Neural cell (in vitro differentiated cells): ENCODE results near the gene CXCL6. TPM values are rescaled to one million over a fixed set of nuclear protein-coding genes. Genes with fewer than 3 reads are reported as not detected.

Experiments
- H2AFZ ChIP-seq: fragments of 200-600, 300-800 bp; sonication (generic), shearing (Covaris generic); 2 replicates; pipeline ENCODE4 v1.6.0; 2014; ENCODE audit warnings: low read depth, mild to moderate bottlenecking, antibody characterized with exemption, low read length, moderate library complexity
- H3F3A ChIP-seq: fragments of 200-600 bp; shearing (Covaris generic); 2 replicates; pipeline ENCODE4 v1.6.1; 2016; ENCODE audit warnings: mild to moderate bottlenecking, moderate library complexity, mixed read lengths, antibody characterized with exemption, low read length; ENCODE audit not compliant: insufficient read depth, poor library complexity, severe bottlenecking
- H3K27ac ChIP-seq: fragments of 200-600, 300-800 bp; sonication (generic), shearing (Covaris generic); 2 replicates; pipeline ENCODE4 v1.5.1; 2014; ENCODE audit warnings: mild to moderate bottlenecking, low read length, moderate library complexity
- H3K27me3 ChIP-seq: fragments of 300-800, 200-600 bp; sonication (generic), shearing (Covaris generic); 2 replicates; pipeline ENCODE4 v1.6.0; 2014; ENCODE audit warnings: mild to moderate bottlenecking, low read depth, low read length, moderate library complexity; ENCODE audit not compliant: insufficient read depth
- H3K36me3 ChIP-seq: fragments of 300-800, 200-600 bp; sonication (generic), shearing (Covaris generic); 2 replicates; pipeline ENCODE4 v1.5.1; 2014; ENCODE audit warnings: mild to moderate bottlenecking, antibody characterized with exemption, low read length, moderate library complexity; ENCODE audit not compliant: insufficient read depth
- H3K4me2 ChIP-seq: fragments of 300-800, 200-600 bp; sonication (generic), shearing (Covaris generic); 2 replicates; pipeline ENCODE4 v1.6.0; 2014; ENCODE audit warnings: mild to moderate bottlenecking, low read length
- H3K4me3 ChIP-seq: fragments of 300-800, 200-600 bp; sonication (generic), shearing (Covaris generic); 2 replicates; pipeline ENCODE4 v1.5.1; 2014; ENCODE audit warnings: mild to moderate bottlenecking, low read length, moderate library complexity
- H3K79me2 ChIP-seq: fragments of 200-600 bp; shearing (Covaris generic); replicated peaks from 2 replicates; pipeline ENCODE4 v1.6.0; 2014; ENCODE audit warnings: mild to moderate bottlenecking, low read length, moderate library complexity; ENCODE audit not compliant: insufficient read depth
- H3K9ac ChIP-seq: fragments of 300-800, 200-600 bp; sonication (generic), shearing (Covaris generic); 2 replicates; pipeline ENCODE4 v1.6.1; 2016; ENCODE audit warnings: mild to moderate bottlenecking, low read length, mixed read lengths
- H3K9me2 ChIP-seq: fragments of 200-600 bp; shearing (Covaris generic); 2 replicates; pipeline ENCODE4 v1.6.1; 2016; ENCODE audit warnings: mild to moderate bottlenecking, low read length, mixed read lengths; ENCODE audit not compliant: insufficient read depth
- H3K9me3 ChIP-seq: fragments of 200-600, 300-800 bp; sonication (generic), shearing (Covaris generic); 2 replicates; pipeline ENCODE4 v1.6.1; 2016; ENCODE audit warnings: mild to moderate bottlenecking, mixed run types, low read length, moderate library complexity, mixed read lengths
- H4K20me1 ChIP-seq: fragments of 200-600 bp; shearing (Covaris generic); 2 replicates; pipeline ENCODE4 v1.6.1; 2016; ENCODE audit warnings: mild to moderate bottlenecking, mixed run types; ENCODE audit not compliant: insufficient read depth
- CTCF ChIP-seq: fragments of 450-650 bp; IDR thresholded peaks from 2 replicates; pipeline ENCODE4 v1.5.1; 2014; ENCODE audit warnings: antibody characterized with exemption, mild to moderate bottlenecking, moderate library complexity; ENCODE audit not compliant: poor library complexity, severe bottlenecking
- EP300 ChIP-seq: fragments of 450-650 bp; conservative IDR thresholded peaks from 2 replicates; pipeline ENCODE4 v1.6.1; 2014; ENCODE audit warnings: antibody characterized with exemption, mild to moderate bottlenecking, moderate library complexity; ENCODE audit not compliant: poor library complexity, severe bottlenecking
- EZH2 ChIP-seq: fragments of 200-600, 300-800 bp; shearing (Covaris generic), sonication (generic); IDR thresholded peaks from 2 replicates; pipeline ENCODE4 v1.6.1; 2014; ENCODE audit warnings: antibody characterized with exemption, low read length, borderline replicate concordance, mild to moderate bottlenecking; ENCODE audit not compliant: insufficient read depth, poor library complexity, severe bottlenecking
- MXI1 ChIP-seq: fragments of 450-650 bp; conservative IDR thresholded peaks from 2 replicates; pipeline ENCODE4 v1.6.1; 2014; ENCODE audit warnings: antibody characterized with exemption, mild to moderate bottlenecking; ENCODE audit not compliant: poor library complexity, severe bottlenecking
- POLR2AphosphoS5 ChIP-seq: IDR thresholded peaks from 2 replicates; pipeline ENCODE4 v1.6.1; 2012
- RAD21 ChIP-seq: fragments of 450-650 bp; conservative IDR thresholded peaks from 2 replicates; pipeline ENCODE4 v1.6.1; 2014; ENCODE audit warnings: antibody characterized with exemption, mild to moderate bottlenecking, moderate library complexity
- REST ChIP-seq: IDR thresholded peaks from 2 replicates; pipeline ENCODE4 v1.6.1; 2012; ENCODE audit warnings: borderline replicate concordance
- SMC3 ChIP-seq: fragments of 450-650 bp; conservative IDR thresholded peaks from 2 replicates; pipeline ENCODE4 v1.6.1; 2014; ENCODE audit warnings: antibody characterized with exemption, mild to moderate bottlenecking, moderate library complexity; ENCODE audit not compliant: poor library complexity
- TAF1 ChIP-seq: IDR thresholded peaks from 2 replicates; pipeline ENCODE4 v1.6.1; 2012; ENCODE audit warnings: low read depth
- polyA plus RNA-seq: library from polyadenylated mRNA; depleted of rRNA; stranded (reverse); fragments of >200 nt; gene quantifications from 2 replicates; pipeline ENCODE4 v1.2.3, GENCODE V29; 2014

Gene CXCL6
- polyA plus RNA-seq, 1 donor from 2014 or later, result not detected

- Histone ChIP-seq H3K27ac (no peak overlapping the region), H3K9ac (no peak overlapping the region), H4K20me1 (no peaks in the 10 kb centered on the region), H3K27me3 (no peaks in the 10 kb centered on the region), H3F3A (no peaks in the 10 kb centered on the region), H3K4me2 (no peak overlapping the region), H3K9me3 (no peaks in the 10 kb centered on the region), H2AFZ (no peak overlapping the region), H3K79me2 (no peaks in the 10 kb centered on the region), H3K4me3 (no peak overlapping the region), H3K9me2 (no peaks in the 10 kb centered on the region), H3K36me3 (no peaks in the 10 kb centered on the region)
- TF ChIP-seq CTCF, result no peak
- TF ChIP-seq RAD21, result no peak
- no peak for TF ChIP-seq EZH2
- TF ChIP-seq TAF1, result no peak
- no peak for TF ChIP-seq MXI1
- TF ChIP-seq SMC3, result no peak
- no peak for TF ChIP-seq EP300
- TF ChIP-seq POLR2AphosphoS5, result no peak
- no peak for TF ChIP-seq REST
Measured at GRCh38 chr4:73821325-73821724, 15.2 kb upstream of the CXCL6 start.

- no peak for TF ChIP-seq EZH2
- TF ChIP-seq CTCF, result no peak
- no peak for TF ChIP-seq SMC3
- no peak for TF ChIP-seq RAD21
- no peak for TF ChIP-seq POLR2AphosphoS5
- TF ChIP-seq MXI1, result no peak
- TF ChIP-seq EP300, result no peak
- TF ChIP-seq TAF1, result no peak
- no peak for TF ChIP-seq REST
- no peaks in the 10 kb centered on the region for H3F3A ChIP-seq
- H4K20me1 ChIP-seq, result no peaks in the 10 kb centered on the region
- no peaks in the 10 kb centered on the region for H3K27me3 ChIP-seq
- no peak overlapping the region for H3K27ac ChIP-seq
- no peaks in the 10 kb centered on the region for H3K36me3 ChIP-seq
- H3K4me3 ChIP-seq, result no peak overlapping the region
- H2AFZ ChIP-seq, result no peak overlapping the region
- H3K9me2 ChIP-seq, result no peaks in the 10 kb centered on the region
- H3K9me3 ChIP-seq, result no peaks in the 10 kb centered on the region
- H3K9ac ChIP-seq, result no peak overlapping the region
- no peaks in the 10 kb centered on the region for H3K79me2 ChIP-seq
- no peak overlapping the region for H3K4me2 ChIP-seq
Measured at GRCh38 chr4:73822389-73822788, 14.1 kb upstream of the CXCL6 start.
